ENCODE results near the gene SLC25A34. TPM values are rescaled to one million over a fixed set of nuclear protein-coding genes. Genes with fewer than 3 reads are reported as not detected.

The SLC25A34 gene
- polyA plus RNA-seq, 1 donor = 2.7 TPM

DNA sequence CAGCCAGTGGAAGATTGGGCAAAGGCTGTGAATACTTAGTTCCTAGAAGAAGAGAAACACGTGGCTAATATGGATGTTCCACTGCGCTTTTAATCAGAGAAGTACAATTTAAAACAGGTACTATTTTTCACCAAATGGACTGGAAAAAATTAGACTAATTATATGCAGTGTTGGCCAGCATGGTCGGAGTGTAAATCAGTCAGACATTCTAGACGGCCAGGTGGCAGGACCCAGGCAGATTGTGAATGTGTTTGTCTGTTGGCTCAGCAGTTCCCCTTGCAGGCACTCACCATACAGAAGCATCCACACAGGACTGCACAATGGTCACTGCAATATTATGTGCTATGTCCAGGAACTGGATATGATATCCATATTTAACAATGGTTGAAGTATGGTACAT is 23.9 kb upstream of the SLC25A34 start:
- H3K9me3 ChIP-seq (ENCODE audit: control insufficient read depth, low read depth, low read length) = no peaks in the 10 kb centered on the region
- WGBS (ENCODE audit: insufficient coverage, low lambda C conversion rate) = no CpG with 5 or more reads among the region's 4 CpGs
- no peaks in the 10 kb centered on the region for H3K27me3 ChIP-seq (ENCODE audit: control insufficient read depth, insufficient read depth, low read length)
- no peak overlapping the region for H3K4me3 ChIP-seq (ENCODE audit: low read length)
- no peaks in the 10 kb centered on the region for H3K4me1 ChIP-seq (ENCODE audit: control insufficient read depth, insufficient read depth, low read length)
- DNase-seq = no peak
- peaks cover 17% of the 10 kb centered on the region for H3K36me3 ChIP-seq (ENCODE audit: control insufficient read depth, insufficient read depth, low read length)
- no peak overlapping the region for H3K27ac ChIP-seq (ENCODE audit: low read length)

DNA sequence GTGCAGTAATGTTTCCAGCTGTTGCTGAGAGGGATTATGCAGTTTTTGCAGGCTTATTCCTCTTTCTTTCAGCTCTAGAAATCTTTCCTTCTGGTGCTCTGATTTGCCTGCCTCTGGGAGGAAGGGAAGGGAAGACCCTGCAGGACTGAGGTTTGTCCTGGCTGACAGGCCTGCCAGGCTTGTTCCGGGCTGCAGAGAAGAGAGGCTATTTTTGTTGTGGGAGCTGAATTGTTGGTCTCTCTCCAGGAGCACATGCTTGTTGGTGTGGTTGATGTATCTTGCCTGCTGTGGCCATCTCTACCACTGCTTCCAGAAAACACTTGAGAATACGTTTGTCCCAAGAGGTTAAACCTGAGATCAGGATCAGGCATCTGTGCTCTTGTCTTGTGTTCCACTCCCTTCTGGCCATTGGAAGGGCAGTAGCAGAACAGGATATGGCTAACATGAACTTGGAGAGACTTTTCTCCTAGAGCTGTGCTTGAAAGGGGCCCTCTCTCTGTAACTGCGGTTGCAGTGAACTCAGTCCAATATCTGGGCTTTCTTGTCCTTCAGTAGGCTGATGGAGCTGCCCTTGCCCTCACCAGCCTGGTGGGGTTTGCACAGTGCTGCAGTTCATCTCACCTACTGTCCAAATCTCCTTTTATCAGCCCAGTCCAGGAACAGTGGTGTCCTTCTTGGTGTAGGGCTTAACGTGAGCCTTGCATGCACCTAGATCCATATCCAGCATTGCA is 21.5 kb upstream of the SLC25A34 start:
- WGBS (ENCODE audit: insufficient coverage, low lambda C conversion rate) = no CpG with 5 or more reads among the region's 4 CpGs
- Histone ChIP-seq H3K27ac (ENCODE audit: low read length) (no peak overlapping the region), H3K27me3 (ENCODE audit: control insufficient read depth, insufficient read depth, low read length) (no peaks in the 10 kb centered on the region), H3K4me3 (ENCODE audit: low read length) (no peak overlapping the region), H3K36me3 (ENCODE audit: control insufficient read depth, insufficient read depth, low read length) (peaks cover 36% of the 10 kb centered on the region), H3K9me3 (ENCODE audit: control insufficient read depth, low read depth, low read length) (no peaks in the 10 kb centered on the region), H3K4me1 (ENCODE audit: control insufficient read depth, insufficient read depth, low read length) (no peaks in the 10 kb centered on the region)
- DNase-seq = no peak

DNA sequence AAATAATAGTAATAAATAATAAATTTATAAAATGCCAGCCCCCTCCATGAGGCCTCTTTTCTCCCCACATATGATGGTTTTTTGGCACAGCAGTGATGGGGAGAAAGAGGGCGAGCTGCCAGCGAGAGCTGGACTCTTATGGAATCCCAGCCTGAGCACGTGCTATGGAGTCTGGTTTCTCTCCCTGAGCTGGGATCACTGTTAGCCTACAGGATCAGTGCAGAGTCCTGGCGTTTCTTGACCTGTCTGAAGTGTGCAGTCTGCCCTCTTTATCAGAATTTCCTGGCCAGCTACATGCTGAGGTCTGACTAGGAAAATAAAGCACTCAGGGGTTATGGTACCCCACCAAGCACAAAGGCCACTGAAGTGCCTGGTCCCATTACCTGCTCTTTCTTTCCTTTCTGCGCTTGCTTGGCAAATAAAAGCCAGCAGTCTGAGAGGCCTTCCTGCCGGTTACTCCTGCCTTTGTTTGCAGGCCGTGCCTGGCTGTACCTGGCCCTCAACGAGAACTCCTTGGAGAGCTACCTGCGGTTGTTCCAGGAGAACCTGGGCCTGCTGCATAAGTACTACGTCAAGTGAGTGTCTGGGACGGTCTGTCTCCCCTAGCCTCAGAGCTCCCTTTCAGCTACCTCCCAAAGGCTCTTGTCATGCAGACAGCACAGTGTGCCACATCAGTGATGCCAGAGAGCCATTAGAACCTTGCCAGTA is 18.5 kb upstream of the SLC25A34 start:
- H3K4me3 ChIP-seq (ENCODE audit: low read length) = no peak overlapping the region
- no CpG with 5 or more reads among the region's 11 CpGs for whole genome bisulfite sequencing (ENCODE audit: insufficient coverage, low lambda C conversion rate)
- H3K9me3 ChIP-seq (ENCODE audit: control insufficient read depth, low read depth, low read length) = no peaks in the 10 kb centered on the region
- H3K4me1 ChIP-seq (ENCODE audit: control insufficient read depth, insufficient read depth, low read length) = no peaks in the 10 kb centered on the region
- no peaks in the 10 kb centered on the region for H3K27me3 ChIP-seq (ENCODE audit: control insufficient read depth, insufficient read depth, low read length)
- peak overlapping the region; percentile 45 for H3K27ac ChIP-seq (ENCODE audit: low read length)
- no peak for DNase-seq
- H3K36me3 ChIP-seq (ENCODE audit: control insufficient read depth, insufficient read depth, low read length) = peaks cover 60% of the 10 kb centered on the region

DNA sequence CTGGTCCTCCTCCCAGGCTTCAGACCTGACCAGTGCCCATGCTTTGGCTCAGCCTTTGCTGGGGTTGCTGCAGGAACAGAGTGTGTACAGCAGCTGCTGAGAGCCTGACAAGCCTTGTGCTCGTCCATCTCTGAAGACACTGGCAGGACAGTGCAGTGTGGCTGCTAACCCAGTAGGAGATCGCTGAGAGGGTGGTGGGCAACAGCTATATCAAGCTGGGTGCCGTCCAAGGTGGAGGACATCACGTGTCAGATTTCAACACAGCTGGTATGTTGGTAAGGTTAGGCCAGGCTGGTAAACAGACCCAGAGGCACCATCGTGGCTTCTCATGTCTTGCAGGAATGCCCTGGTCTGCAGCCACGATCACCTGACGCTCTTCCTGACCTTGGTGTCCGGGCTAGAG is 17.9 kb upstream of the SLC25A34 start:
- DNase-seq = no peak
- Histone ChIP-seq H3K4me1 (ENCODE audit: control insufficient read depth, insufficient read depth, low read length) (no peaks in the 10 kb centered on the region), H3K4me3 (ENCODE audit: low read length) (no peak overlapping the region), H3K9me3 (ENCODE audit: control insufficient read depth, low read depth, low read length) (no peaks in the 10 kb centered on the region), H3K27me3 (ENCODE audit: control insufficient read depth, insufficient read depth, low read length) (no peaks in the 10 kb centered on the region), H3K36me3 (ENCODE audit: control insufficient read depth, insufficient read depth, low read length) (peaks cover 66% of the 10 kb centered on the region), H3K27ac (ENCODE audit: low read length) (peak overlapping the region; percentile 22)
- no CpG with 5 or more reads among the region's 8 CpGs for WGBS (ENCODE audit: insufficient coverage, low lambda C conversion rate)

DNA sequence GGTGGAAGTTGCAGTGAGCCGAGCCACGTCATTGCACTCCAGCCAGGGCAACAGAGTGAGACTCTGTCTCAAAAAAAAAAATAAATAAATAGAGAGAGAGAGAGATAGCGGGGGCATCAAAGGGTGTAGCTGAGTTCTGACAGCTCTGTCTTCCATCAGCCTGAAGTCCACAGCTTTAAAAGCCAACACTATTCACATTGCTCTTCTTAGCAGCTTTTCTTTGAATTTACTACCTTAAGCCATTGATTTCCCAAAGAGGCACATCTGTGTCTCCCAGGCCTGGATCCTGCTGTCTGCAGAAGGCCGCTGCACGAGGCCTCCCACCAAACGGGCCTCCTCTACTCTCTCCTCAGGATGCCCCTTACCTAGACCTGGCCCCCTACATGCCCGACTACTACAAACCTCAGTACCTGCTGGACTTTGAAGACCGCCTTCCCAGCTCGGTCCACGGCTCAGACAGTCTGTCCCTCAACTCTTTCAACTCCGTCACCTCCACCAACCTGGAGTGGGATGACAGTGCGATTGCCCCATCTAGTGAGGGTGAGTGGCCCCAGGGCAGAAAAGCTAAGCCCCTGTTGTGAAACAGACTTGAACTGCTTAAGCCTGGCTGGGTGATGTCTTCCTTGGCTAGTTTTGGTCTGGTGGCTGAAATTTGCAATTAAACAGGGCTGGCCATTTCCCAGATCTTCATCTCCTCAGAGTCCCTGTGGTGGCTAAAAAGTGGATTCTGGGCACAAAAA is 16.5 kb upstream of the SLC25A34 start:
- peaks cover 75% of the 10 kb centered on the region for H3K36me3 ChIP-seq (ENCODE audit: control insufficient read depth, insufficient read depth, low read length)
- H3K4me1 ChIP-seq (ENCODE audit: control insufficient read depth, insufficient read depth, low read length) = no peaks in the 10 kb centered on the region
- WGBS (ENCODE audit: insufficient coverage, low lambda C conversion rate) = no CpG with 5 or more reads among the region's 12 CpGs
- no peak overlapping the region for H3K4me3 ChIP-seq (ENCODE audit: low read length)
- no peak for DNase-seq
- H3K27ac ChIP-seq (ENCODE audit: low read length) = no peak overlapping the region
- H3K9me3 ChIP-seq (ENCODE audit: control insufficient read depth, low read depth, low read length) = no peaks in the 10 kb centered on the region
- no peaks in the 10 kb centered on the region for H3K27me3 ChIP-seq (ENCODE audit: control insufficient read depth, insufficient read depth, low read length)

DNA sequence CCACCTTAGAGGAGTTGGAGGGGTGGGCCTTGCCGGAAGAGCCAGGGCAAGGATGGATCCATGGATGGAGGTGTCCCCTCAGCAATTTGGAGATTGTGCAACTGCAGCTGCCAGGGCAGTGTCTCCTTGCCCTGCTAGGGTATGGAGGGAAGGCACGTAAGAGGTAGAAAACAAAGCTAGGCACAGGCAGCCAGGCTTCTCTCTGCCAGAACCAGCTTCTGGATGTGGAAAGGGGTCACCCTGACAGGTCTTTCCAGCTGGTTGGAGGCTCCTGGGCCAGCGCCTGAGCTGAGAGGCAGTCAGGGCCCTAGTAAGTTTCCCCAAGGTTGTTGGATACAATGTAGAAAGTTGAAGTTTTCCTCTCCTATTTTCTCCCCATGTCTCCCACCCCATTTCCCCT is 15.2 kb upstream of the SLC25A34 start:
- Histone ChIP-seq H3K4me3 (ENCODE audit: low read length) (no peak overlapping the region), H3K4me1 (ENCODE audit: control insufficient read depth, insufficient read depth, low read length) (no peaks in the 10 kb centered on the region), H3K36me3 (ENCODE audit: control insufficient read depth, insufficient read depth, low read length) (peaks cover 87% of the 10 kb centered on the region), H3K9me3 (ENCODE audit: control insufficient read depth, low read depth, low read length) (no peaks in the 10 kb centered on the region), H3K27ac (ENCODE audit: low read length) (no peak overlapping the region), H3K27me3 (ENCODE audit: control insufficient read depth, insufficient read depth, low read length) (no peaks in the 10 kb centered on the region)
- no CpG with 5 or more reads among the region's 3 CpGs for WGBS (ENCODE audit: insufficient coverage, low lambda C conversion rate)
- no peak for DNase-seq

DNA sequence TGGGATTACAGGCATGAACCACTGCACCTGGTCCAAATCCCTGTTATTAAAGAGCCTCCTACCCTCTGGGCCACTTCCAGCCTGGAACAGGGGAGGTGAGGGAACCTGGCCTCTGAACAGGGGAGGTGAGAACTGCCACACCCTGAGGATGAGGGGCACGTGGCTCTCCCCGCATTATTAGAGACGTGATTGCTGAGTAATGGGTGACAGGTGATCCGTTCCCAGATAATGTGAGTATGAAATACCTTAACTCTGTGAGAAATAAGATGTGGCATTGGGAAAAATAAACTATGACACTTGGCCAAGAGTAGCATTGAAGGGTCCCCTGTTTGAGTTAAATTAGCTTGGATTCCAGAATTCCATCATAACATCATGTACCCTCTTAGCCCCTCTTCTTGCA is 13.6 kb upstream of the SLC25A34 start:
- no peaks in the 10 kb centered on the region for H3K4me1 ChIP-seq (ENCODE audit: control insufficient read depth, insufficient read depth, low read length)
- no peaks in the 10 kb centered on the region for H3K9me3 ChIP-seq (ENCODE audit: control insufficient read depth, low read depth, low read length)
- no peaks in the 10 kb centered on the region for H3K27me3 ChIP-seq (ENCODE audit: control insufficient read depth, insufficient read depth, low read length)
- DNase-seq = no peak
- peaks cover 87% of the 10 kb centered on the region for H3K36me3 ChIP-seq (ENCODE audit: control insufficient read depth, insufficient read depth, low read length)
- H3K27ac ChIP-seq (ENCODE audit: low read length) = no peak overlapping the region
- no peak overlapping the region for H3K4me3 ChIP-seq (ENCODE audit: low read length)
- WGBS (ENCODE audit: insufficient coverage, low lambda C conversion rate) = 100% methylated on average over 1 of the region's 4 CpGs

DNA sequence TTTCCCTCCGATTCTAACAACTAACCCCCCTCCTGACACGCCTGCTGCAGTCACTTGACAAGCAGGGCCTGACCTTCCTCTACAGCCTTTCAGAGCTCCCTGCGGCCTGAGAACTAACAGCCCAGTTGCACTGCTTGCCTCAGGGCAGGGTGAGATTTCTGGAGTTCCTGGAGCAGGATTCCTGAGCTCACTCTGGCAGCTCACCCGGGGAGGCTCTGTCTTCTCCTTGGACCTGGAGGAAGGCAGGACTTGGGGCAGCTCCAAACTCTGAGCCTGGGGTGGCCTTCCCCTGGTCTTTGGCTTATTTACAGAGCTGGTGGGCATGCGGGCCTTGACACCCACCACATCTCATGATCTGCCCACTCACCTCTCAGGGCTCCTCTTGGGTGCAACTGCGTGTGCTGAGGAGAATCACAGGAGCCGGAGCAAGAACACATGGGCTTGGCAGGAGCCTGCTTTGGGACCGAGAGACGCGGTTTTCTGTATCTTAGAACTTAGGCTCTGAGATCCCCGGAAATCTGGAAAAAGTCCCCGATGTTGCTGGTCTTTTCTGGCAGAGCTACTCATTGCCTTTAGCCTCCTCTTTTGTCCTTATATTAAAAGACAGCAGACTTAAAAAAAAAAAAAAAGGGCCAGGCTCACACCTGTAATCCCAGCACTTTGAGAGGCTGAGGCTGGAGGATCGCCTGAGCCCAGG is 13.1 kb upstream of the SLC25A34 start:
- Histone ChIP-seq H3K27me3 (ENCODE audit: control insufficient read depth, insufficient read depth, low read length) (no peaks in the 10 kb centered on the region), H3K27ac (ENCODE audit: low read length) (no peak overlapping the region), H3K9me3 (ENCODE audit: control insufficient read depth, low read depth, low read length) (no peaks in the 10 kb centered on the region), H3K4me1 (ENCODE audit: control insufficient read depth, insufficient read depth, low read length) (no peaks in the 10 kb centered on the region), H3K36me3 (ENCODE audit: control insufficient read depth, insufficient read depth, low read length) (peaks cover 87% of the 10 kb centered on the region), H3K4me3 (ENCODE audit: low read length) (no peak overlapping the region)
- no CpG with 5 or more reads among the region's 13 CpGs for whole genome bisulfite sequencing (ENCODE audit: insufficient coverage, low lambda C conversion rate)
- no peak for DNase-seq

DNA sequence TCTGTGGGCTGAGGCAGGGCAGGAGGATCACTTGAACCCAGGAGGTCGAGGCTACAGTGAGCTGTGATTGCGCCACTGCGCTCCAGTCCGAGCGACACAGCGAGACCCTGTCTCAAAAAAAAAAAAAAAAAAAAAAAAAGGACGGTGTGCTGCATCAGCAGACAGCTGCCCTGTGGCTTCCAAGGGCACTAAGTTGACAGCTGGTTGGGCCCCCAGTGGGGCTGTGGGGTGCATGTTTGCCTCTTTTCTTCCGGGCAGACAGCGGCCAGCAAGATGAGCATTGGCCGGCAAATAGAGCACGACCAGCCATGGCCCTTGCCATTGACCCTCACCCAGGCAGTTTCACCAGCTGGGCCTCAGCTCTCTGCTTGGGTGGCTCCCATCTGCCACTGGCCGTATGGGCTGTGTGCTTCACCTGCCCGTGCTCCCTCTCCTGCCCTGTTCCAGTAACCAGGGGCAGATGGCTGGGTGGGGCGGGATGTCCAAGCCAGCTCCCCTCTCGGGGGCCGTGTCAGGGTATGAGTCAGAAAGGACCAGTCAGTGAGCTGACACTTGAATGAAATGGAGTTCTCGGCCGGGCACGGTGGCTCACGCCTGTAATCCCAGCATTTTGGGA is 12.3 kb upstream of the SLC25A34 start:
- no peaks in the 10 kb centered on the region for H3K9me3 ChIP-seq (ENCODE audit: control insufficient read depth, low read depth, low read length)
- no peaks in the 10 kb centered on the region for H3K4me1 ChIP-seq (ENCODE audit: control insufficient read depth, insufficient read depth, low read length)
- DNase-seq = no peak
- no peak overlapping the region for H3K4me3 ChIP-seq (ENCODE audit: low read length)
- peaks cover 89% of the 10 kb centered on the region for H3K36me3 ChIP-seq (ENCODE audit: control insufficient read depth, insufficient read depth, low read length)
- no peak overlapping the region for H3K27ac ChIP-seq (ENCODE audit: low read length)
- H3K27me3 ChIP-seq (ENCODE audit: control insufficient read depth, insufficient read depth, low read length) = no peaks in the 10 kb centered on the region
- no CpG with 5 or more reads among the region's 20 CpGs for WGBS (ENCODE audit: insufficient coverage, low lambda C conversion rate)

Measured in large intestine (tissue), 3 donors.